ENCODE data around the gene HSPB8. TPM values are rescaled to one million over a fixed set of nuclear protein-coding genes. Genes with fewer than 3 reads are reported as not detected.
"Not testable (repeated sequence)": the region's sequence is repeated elsewhere in the genome, so short reads cannot be mapped to it uniquely, and the experiment has no call there.

Gene HSPB8
- total RNA-seq, 2 donors from 2014 or later, result not detected

- DNase-seq (no peak), ATAC-seq (no peak)
- H3K36me3 Mint-ChIP-seq (ENCODE audit: low read depth), result no peaks in the 10 kb centered on the region
- H3K27me3 Mint-ChIP-seq, result peaks cover 7% of the 10 kb centered on the region
- no peaks in the 10 kb centered on the region for H3K9me3 ChIP-seq (ENCODE audit: control insufficient read depth, low read length, poor library complexity, severe bottlenecking)
- no peaks in the 10 kb centered on the region for H3K4me1 Mint-ChIP-seq
- H3K27ac Mint-ChIP-seq, result no peak overlapping the region
- no peak overlapping the region for H3K4me3 Mint-ChIP-seq
Measured at GRCh38 chr12:119204131-119204530, 25.4 kb downstream of the HSPB8 start.

DNA sequence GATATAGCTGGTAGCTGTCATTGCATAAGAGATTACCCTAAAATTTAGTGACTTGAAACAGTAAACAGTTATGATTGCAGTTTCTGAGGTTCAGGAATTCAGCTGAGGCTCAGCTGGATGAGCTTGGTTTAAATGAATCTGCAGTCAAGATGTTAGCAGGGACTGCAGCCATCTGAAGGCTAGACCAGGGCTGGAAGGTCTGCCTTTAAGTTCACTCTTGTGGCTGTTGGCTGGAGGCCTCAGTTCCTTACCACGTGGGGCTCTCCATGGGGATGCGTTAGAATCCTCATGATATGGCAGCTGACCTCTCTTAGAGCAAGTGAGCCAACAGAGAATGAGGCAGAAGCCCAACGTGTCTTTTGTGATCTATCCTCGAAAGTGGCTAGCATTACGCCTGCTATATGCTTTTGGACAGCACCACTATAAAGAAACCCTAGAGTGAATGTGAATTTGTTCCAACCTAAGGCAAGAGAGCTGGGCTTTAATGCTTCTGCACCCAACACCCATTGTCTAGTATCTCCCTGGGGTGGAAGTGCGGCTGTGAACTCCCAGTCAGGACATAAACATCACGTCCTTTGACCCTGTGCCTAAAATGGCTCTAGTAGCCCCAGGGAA, 26.0 kb downstream of the HSPB8 start:
- ATAC-seq, result no peak
- Mint-ChIP-seq H3K36me3 (ENCODE audit: low read depth) (no peaks in the 10 kb centered on the region), H3K27ac (no peak overlapping the region), H3K27me3 (peaks cover 7% of the 10 kb centered on the region), H3K4me3 (no peak overlapping the region), H3K4me1 (no peaks in the 10 kb centered on the region)
- DNase-seq, result no peak
- no peaks in the 10 kb centered on the region for H3K9me3 ChIP-seq (ENCODE audit: control insufficient read depth, low read length, poor library complexity, severe bottlenecking)

DNA sequence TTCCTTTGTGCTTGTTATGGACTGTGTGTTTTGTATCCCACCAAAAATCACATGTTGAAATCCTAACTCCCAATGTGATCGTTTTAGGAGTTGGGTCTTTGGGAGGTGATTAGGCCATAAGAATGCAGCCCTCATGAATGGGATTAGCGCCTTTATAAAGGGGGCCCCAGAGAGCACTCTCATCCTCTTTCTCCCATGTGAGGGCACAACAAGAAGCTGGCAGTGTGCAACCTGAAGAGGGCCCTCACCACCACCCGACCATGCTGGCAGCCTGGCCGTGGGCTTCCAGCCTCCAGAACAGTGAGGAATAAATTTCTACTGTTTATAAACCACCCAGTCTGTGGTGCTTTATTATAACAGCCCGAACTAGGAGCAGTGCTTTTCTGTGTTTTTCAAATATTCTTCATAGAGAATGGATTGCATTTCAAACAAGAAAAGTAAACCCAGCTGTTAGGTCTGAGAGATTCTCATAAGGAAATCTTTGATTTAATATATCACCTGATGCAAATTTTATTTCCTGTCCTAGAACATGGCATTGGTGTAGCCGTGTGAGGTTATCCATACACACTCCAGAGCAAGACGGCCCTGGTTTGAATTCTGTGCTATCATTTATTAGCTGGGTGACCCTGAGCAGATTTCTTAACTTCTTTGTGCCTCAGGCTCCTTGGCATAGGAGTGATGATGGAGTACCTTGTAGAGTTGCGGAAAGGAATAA, 27.8 kb downstream of the HSPB8 start:
- DNase-seq, result no peak
- Mint-ChIP-seq H3K36me3 (ENCODE audit: low read depth) (no peaks in the 10 kb centered on the region), H3K4me1 (no peaks in the 10 kb centered on the region), H3K4me3 (no peak overlapping the region), H3K27me3 (peaks cover 7% of the 10 kb centered on the region), H3K27ac (no peak overlapping the region)
- no peaks in the 10 kb centered on the region for H3K9me3 ChIP-seq (ENCODE audit: control insufficient read depth, low read length, poor library complexity, severe bottlenecking)
- ATAC-seq, result no peak

- Mint-ChIP-seq H3K27me3 (peaks cover 7% of the 10 kb centered on the region), H3K36me3 (ENCODE audit: low read depth) (no peaks in the 10 kb centered on the region), H3K4me1 (no peaks in the 10 kb centered on the region), H3K27ac (no peak overlapping the region), H3K4me3 (no peak overlapping the region)
- DNase-seq (no peak), ATAC-seq (no peak)
- H3K9me3 ChIP-seq (ENCODE audit: control insufficient read depth, low read length, poor library complexity, severe bottlenecking), result no peaks in the 10 kb centered on the region
Measured at GRCh38 chr12:119207063-119207560, 28.4 kb downstream of the HSPB8 start.

DNA sequence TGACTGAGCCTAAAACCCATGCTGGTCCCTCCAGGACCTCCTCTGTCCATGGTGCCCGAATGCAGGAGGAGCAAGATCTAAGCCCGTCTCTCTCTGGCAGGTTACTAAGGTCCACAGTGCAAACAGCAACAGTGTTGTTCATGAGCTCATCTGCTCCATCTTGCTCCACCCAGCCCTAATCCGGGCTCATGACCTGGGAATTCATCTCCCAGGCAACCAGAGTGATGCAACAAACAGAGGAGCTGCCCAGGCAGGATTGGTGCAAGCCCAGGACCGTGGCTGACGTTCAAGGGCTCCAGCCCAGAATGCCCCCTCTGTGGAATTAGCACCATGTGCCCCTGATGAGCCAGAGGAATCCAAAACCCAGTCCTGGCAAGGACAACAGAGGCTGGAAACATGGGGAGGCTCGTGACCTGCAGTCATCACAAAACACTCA, 29.9 kb downstream of the HSPB8 start:
- no peak overlapping the region for H3K27ac Mint-ChIP-seq
- no peaks in the 10 kb centered on the region for H3K9me3 ChIP-seq (ENCODE audit: control insufficient read depth, low read length, poor library complexity, severe bottlenecking)

GRCh38 chr12:119211884-119212283, 33.2 kb downstream of the HSPB8 start:
- no peaks in the 10 kb centered on the region for H3K9me3 ChIP-seq (ENCODE audit: control insufficient read depth, low read length, poor library complexity, severe bottlenecking)
- H3K27me3 Mint-ChIP-seq, result no peaks in the 10 kb centered on the region
- H3K4me3 Mint-ChIP-seq, result no peak overlapping the region
- no peaks in the 10 kb centered on the region for H3K36me3 Mint-ChIP-seq (ENCODE audit: low read depth)
- ATAC-seq (no peak), DNase-seq (no peak)
- no peak overlapping the region for H3K27ac Mint-ChIP-seq
- H3K4me1 Mint-ChIP-seq, result no peaks in the 10 kb centered on the region

More for the DNA sequence above, 29.9 kb downstream of the HSPB8 start:
- Mint-ChIP-seq H3K4me3 (no peak overlapping the region), H3K36me3 (ENCODE audit: low read depth) (no peaks in the 10 kb centered on the region), H3K4me1 (no peaks in the 10 kb centered on the region), H3K27me3 (peaks cover 7% of the 10 kb centered on the region)
- ATAC-seq (no peak), DNase-seq (no peak)

DNA sequence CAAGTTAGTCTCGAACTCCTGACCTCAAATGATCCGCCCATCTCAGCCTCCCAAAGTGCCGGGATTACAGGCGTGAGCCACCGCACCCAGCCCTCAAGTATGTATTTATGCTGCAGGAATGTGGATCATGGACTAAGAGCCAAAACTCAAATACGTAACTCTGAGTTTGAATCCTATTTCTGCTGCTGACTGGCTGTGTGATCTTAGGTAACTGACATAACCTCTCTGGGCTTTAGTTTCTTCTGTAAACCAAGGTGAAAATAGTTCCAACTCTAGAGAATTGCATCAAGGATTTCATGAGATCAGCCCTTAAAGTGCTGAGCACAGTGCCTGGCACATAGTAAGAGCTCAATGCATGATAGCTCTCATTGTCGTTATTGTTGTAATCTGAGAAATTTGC, 37.4 kb downstream of the HSPB8 start:
- no peaks in the 10 kb centered on the region for H3K9me3 ChIP-seq (ENCODE audit: control insufficient read depth, low read length, poor library complexity, severe bottlenecking)
- peaks cover 10% of the 10 kb centered on the region for H3K27me3 Mint-ChIP-seq
- no peak overlapping the region for H3K27ac Mint-ChIP-seq
- no peaks in the 10 kb centered on the region for H3K4me1 Mint-ChIP-seq
- DNase-seq (no peak), ATAC-seq (no peak)
- H3K36me3 Mint-ChIP-seq (ENCODE audit: low read depth), result no peaks in the 10 kb centered on the region
- H3K4me3 Mint-ChIP-seq, result no peak overlapping the region

DNA sequence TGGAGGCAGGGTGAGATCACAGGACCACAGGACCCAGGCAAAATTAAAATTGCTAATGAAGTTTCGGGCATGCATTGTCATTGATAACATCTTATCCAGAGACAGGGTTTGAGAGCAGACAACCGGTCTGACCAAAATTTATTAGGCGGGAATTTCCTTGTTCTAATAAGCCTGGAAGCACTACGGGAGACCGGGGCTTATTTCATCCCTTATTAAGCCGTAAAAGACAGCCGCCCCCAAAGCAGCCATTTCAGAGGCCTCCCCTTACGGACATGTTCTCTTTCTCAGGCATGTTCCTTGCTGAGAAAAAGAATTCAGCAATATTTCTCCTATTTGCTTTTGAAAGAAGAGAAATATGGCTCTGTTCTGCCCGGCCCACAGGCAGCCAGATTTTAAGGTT, 40.1 kb downstream of the HSPB8 start:
- H3K27ac Mint-ChIP-seq; H3K4me1 Mint-ChIP-seq; H3K9me3 ChIP-seq (ENCODE audit: control insufficient read depth, low read length, poor library complexity, severe bottlenecking): not testable (repeated sequence)

DNA sequence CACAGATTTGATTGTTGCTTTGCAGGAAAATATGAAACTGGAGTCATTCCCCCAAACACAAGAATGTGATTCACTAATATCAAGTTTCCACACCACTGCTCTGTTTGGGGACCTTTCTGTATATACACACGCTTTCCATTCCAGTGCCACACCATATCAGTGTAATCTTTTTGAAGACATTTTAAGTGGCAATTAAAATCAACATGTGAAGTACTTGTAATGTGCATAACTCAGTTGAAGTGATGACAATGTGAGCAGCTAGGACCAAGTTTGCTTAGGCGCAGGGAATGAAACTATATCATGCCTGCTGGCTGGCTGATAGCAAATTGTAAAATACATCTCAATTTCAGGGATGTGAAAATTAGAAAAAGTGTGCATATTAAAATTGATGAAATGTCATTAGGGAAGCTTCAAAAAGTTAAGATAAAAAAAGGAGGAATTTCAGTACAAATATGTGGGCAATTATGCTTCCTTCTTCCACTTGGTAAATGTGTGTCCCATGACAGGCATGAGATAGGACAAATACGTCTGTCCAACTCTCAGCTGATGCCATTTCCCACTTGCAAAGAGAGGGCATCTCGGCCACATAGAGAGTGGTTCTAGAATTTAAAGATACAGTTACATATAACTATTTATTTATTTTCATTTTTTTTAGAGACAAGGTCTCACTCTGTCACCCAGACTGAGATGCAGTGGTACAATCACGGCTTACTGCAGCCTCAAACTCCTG, 43.7 kb downstream of the HSPB8 start:
- Mint-ChIP-seq H3K36me3 (ENCODE audit: low read depth) (no peaks in the 10 kb centered on the region), H3K4me3 (no peak overlapping the region), H3K27ac (no peak overlapping the region), H3K27me3 (peaks cover 14% of the 10 kb centered on the region), H3K4me1 (no peaks in the 10 kb centered on the region)
- DNase-seq, result no peak
- no peak for ATAC-seq
- H3K9me3 ChIP-seq (ENCODE audit: control insufficient read depth, low read length, poor library complexity, severe bottlenecking), result no peaks in the 10 kb centered on the region

More for the DNA sequence above, 40.1 kb downstream of the HSPB8 start:
- not testable (repeated sequence) for H3K36me3 Mint-ChIP-seq (ENCODE audit: low read depth); H3K4me3 Mint-ChIP-seq; ATAC-seq; DNase-seq
- H3K27me3 Mint-ChIP-seq, result peaks cover 10% of the 10 kb centered on the region

DNA sequence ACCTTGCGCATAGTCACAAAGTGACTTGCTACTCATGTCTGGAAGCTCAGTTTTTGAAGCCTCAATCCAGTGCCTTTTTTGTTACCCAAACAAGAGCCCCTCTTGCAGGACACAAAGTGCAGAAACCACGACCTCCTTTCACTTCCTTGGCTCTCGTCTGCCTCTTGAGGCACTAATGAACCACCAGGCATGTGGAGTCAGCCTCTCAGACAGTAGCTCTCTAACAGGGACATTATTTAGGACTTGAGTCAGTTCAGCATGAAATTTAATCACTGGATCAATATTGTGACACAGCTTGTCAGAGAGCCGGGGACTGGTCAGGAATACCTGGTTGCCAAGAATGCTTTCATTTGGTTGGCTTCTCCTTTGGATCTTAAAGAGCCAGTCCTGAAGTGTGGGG, 46.7 kb downstream of the HSPB8 start:
- ATAC-seq (no peak), DNase-seq (no peak)
- Mint-ChIP-seq H3K27me3 (peaks cover 6% of the 10 kb centered on the region), H3K27ac (no peak overlapping the region), H3K36me3 (ENCODE audit: low read depth) (no peaks in the 10 kb centered on the region), H3K4me3 (no peak overlapping the region), H3K4me1 (no peaks in the 10 kb centered on the region)
- no peaks in the 10 kb centered on the region for H3K9me3 ChIP-seq (ENCODE audit: control insufficient read depth, low read length, poor library complexity, severe bottlenecking)

DNA sequence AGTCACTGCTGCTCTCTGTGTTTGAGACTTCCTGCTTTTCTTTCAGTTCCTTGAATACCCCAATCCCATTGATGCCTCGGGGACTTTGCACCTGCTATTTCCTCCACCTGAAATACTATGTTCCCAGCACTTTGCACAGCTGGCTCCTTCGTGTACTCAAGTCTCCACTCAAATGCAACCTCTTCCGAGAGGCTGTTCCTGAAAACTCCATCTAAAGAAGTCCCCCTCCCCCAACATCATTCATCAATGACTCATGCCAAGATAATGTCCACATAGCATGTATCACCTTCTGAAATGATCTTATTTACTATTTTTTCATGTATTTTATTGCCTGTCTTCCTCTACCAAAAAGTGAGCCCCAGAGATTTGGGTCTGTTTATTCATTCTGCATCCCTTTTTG, 48.6 kb downstream of the HSPB8 start:
- H3K9me3 ChIP-seq (ENCODE audit: control insufficient read depth, low read length, poor library complexity, severe bottlenecking), result no peaks in the 10 kb centered on the region
- no peak for DNase-seq
- Mint-ChIP-seq H3K27ac (no peak overlapping the region), H3K4me3 (no peak overlapping the region), H3K4me1 (no peaks in the 10 kb centered on the region), H3K27me3 (peaks cover 4% of the 10 kb centered on the region), H3K36me3 (ENCODE audit: low read depth) (no peaks in the 10 kb centered on the region)
- ATAC-seq, result no peak

DNA sequence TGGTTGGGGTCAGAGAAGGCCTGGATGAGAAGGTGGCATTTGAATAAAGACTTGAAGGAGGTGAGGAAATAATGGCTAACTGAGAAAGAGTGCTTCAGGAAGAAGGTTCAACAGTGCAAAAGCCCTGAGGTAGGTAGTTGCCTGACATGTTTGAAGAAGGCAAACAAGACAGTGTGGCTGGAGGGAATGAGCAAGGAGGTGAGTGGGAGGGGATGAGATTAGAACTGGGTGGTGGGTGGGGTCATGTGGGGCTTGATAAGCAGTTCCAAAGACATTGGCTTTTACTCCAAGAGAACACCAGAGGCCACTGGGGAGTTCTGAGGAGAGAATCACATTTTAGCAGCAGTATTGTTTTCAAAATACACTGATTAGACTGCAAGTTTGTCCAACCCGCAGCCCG, 50.5 kb downstream of the HSPB8 start:
- Mint-ChIP-seq H3K27ac (no peak overlapping the region), H3K27me3 (peaks cover 4% of the 10 kb centered on the region), H3K4me1 (no peaks in the 10 kb centered on the region), H3K36me3 (ENCODE audit: low read depth) (no peaks in the 10 kb centered on the region), H3K4me3 (no peak overlapping the region)
- no peaks in the 10 kb centered on the region for H3K9me3 ChIP-seq (ENCODE audit: control insufficient read depth, low read length, poor library complexity, severe bottlenecking)
- no peak for DNase-seq
- ATAC-seq, result no peak

GRCh38 chr12:119229837-119230236, 51.1 kb downstream of the HSPB8 start:
- no peak for DNase-seq
- no peak for ATAC-seq
- H3K4me3 Mint-ChIP-seq, result no peak overlapping the region
- H3K4me1 Mint-ChIP-seq, result no peaks in the 10 kb centered on the region
- no peak overlapping the region for H3K27ac Mint-ChIP-seq
- no peaks in the 10 kb centered on the region for H3K36me3 Mint-ChIP-seq (ENCODE audit: low read depth)
- H3K27me3 Mint-ChIP-seq, result peaks cover under 1% of the 10 kb centered on the region
- H3K9me3 ChIP-seq (ENCODE audit: control insufficient read depth, low read length, poor library complexity, severe bottlenecking), result no peaks in the 10 kb centered on the region

All from T-helper 17 cell (primary cell).